ENCODE results near the gene PSMB2.

PSMB2 gene

GRCh38 chr1:35573198-35574124 is 67.9 kb downstream of the PSMB2 start, which contains the start of gene TFAP2E:
TSS of gene TFAP2E (plus strand) at chr1:35573314. CDS start at chr1:35573578, 264 bp downstream.
- DNase-seq = peak in 33 of 51 donors; percentile 6 to 74 (median 33)

DNA sequence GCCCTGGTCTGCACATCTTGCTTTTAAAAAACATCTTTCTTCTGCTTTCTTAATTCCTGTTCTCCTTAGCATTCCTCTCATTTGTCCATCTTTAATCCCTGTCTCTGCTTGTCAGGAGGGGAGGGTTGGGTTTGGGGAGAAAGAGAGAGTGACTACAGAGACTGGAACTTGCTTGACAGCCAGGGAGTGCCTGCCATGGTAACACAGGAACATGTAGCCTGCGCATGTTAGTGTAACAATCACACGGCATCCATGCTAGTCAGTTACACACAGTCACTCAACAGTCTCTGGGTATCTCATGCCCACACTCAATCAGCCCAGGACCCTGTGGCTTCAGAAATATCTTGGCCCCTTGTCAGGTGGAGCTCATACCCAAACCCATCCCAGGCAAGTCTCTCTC is 69.0 kb downstream of the PSMB2 start:
- no peak for DNase-seq

DNA sequence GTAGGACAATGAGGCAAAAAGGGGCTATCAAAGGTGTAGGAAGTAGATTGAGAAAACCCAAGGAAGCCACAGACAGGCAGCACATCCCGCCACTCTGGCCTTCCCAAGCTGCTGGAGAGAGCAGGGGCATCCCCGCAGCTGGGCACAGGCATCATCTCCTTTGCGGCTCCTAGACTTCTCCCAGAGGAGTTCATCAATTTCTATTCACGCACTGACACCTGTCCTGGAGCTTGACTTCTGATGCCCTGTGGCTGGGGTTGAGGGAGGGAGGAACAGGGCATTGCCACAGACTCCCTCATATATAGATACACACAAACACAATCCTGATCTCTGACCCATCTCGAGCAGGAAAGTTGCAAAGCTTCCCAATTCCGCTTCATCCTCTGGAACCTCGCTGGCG is 70.1 kb downstream of the PSMB2 start:
- DNase-seq = no peak

DNA sequence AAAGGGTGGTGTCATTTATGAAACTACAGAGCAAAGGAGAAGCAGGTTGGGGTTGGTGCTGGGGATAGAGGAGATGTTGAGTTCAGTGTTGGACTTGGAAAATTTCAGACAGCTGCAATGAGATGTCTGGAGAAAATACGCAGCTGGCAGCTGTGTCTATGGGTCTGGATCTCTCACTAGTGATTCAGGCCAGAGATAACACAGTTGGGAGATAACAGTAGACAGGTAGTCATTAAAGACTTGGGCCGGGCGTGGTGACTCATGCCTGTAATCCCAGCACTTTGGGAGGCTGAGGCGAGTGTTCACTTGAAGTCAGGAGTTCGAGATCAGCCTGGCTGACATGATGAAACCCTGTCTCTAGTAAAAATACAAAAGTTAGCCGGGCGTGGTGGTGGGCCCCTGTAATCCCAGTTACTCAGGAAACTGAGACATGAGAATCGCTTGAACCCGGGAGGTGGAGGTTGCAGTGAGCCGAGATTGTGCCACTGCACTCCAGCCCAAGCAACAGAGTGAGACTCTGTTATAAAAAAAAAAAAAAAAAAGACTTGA is 70.7 kb downstream of the PSMB2 start:
- no peak for DNase-seq

DNA sequence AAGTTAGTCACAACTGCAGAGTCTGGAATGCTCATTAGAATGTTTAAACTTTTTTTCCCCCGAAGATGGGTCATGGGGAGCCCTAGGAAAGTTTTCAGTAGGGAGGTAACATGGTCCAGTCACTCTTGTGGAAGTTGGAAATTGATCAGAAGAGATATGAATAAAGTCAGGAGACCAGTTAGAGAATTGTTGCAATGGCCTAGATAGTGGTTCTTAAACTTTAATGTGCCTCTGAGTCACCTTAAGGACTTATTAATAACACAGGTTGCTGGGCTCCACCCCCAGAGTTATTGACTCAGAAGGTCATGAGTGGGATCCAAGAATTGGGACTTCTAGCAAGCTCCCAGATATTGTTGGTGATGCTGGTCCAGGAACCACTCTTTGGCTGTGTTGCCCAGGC is 71.4 kb downstream of the PSMB2 start:
- DNase-seq = no peak

- peak in 40 of 51 donors; percentile 8 to 77 (median 44) for DNase-seq
These were observed 72.3 kb downstream of the PSMB2 start for GRCh38 chr1:35568975-35569395.

DNA sequence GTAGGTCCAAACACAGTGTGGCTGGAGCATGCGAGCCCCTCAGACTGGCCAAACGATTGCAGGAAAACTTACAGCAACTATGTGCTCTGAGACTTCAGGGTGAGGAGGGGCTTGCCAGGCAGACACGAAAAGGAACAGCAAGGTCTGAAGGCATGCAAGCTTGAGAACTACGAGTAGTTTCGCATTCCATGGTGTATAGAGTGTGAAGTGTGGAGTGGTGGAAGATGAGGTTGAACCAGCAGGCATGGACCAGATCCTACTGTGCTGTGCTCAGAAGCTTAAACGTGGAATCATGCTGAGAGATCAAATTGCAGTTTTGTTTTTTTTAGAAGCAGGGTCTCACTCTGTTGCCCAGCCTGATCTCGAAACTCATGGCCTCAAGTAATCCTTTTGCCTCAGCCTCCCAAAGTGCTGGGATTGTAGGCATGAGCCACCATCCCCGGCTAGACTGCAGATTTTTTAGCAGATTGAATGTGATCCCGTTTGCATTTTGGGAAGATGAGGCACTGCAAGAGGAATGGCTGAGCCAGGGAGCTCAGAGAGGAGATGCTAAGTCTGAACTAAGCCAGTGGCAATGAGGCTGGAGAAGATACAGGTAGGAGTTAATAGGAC is 73.3 kb downstream of the PSMB2 start:
- no peak for DNase-seq

- DNase-seq = no peak
These were observed 75.6 kb downstream of the PSMB2 start for GRCh38 chr1:35565742-35566133.

GRCh38 chr1:35564884-35565741 is 76.2 kb downstream of the PSMB2 start:
- no peak for DNase-seq

- peak in 32 of 51 donors; percentile 15 to 83 (median 49) for DNase-seq
These were observed 77.1 kb downstream of the PSMB2 start for GRCh38 chr1:35564037-35564883.

GRCh38 chr1:35563166-35563565 is 78.2 kb downstream of the PSMB2 start:
- no peak for DNase-seq

- DNase-seq = no peak
These were observed 79.2 kb downstream of the PSMB2 start for GRCh38 chr1:35561972-35562680.

GRCh38 chr1:35561297-35561971 is 79.9 kb downstream of the PSMB2 start:
- peak in 2 of 51 donors; percentile 37 to 48 for DNase-seq

GRCh38 chr1:35560256-35561225 is 80.8 kb downstream of the PSMB2 start:
- peak in 47 of 51 donors; percentile 33 to 88 (median 73) for DNase-seq

DNA sequence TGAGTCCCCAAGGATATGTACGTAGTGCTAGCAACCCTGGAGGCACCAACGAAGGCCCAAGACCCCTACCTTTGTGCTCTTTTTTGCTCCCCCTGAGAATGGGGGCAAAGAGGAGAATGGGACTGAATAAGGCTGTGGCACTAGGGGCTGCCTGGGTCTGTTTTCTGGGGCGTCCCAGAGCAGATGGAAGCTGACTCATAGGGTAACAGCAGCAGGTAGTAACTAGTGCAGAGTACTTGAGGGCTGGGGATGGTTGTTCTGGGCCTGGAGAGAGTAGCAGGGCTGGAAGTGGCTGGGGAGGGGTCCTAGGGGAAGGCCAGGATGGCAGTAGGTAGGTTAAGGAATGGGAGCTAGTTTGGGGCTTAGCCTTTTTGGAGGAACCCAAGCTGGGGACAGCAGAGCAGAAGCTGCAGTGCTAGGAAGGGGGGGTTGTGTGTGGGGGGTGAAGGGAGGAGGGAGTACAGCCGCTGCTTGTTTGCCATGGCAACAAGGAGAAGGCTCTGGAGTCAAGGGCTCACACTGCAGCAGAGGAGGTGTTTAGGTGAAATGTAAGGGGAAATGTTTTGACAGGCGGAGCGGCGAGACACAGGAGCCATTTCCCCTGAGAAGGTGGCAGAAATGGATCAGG is 81.9 kb downstream of the PSMB2 start:
- DNase-seq = peak in 13 of 51 donors; percentile 13 to 70 (median 32)

DNA sequence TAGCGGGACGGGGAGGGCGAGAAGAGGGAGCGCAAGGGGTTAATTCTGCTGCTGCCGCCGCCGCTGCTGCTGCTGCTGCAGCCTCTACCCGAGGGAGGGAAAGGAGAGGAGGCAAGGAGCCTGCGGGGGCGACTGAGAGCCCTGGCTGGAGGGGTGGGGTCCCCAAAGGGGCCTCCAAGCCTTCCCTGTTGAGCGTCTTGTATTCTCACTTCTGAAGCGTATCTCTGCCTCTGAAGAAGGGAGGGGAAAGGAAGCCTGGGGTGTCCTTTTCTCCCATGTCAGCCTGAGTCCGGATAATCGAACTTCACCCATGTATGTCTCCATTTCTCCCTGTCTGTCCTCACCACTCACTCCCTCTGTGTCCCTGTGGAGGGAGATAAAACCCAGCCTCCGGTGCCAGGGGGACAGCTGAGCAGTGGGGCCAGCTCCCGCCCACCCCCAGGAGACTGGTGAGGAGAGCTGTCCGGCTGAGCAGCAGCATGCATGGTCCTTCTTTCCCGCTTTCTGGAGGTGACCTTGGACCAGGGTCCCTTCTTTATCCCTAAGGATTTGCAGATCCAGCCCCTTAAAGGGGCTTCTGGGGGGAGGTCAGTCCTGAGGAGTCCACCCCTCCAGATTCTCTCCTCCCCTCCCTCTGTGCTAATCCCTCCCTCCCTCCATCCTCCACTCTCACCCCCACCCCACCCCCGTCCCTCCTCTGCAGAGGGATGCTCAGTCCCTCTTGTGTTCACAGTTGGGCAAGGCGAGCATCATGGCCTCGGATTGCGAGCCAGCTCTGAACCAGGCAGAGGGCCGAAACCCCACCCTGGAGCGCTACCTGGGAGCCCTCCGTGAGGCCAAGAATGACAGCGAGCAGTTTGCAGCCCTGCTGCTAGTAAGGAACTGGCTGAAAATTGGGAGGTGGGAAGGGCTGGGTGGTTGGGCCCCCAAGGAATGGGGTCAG is 82.7 kb downstream of the PSMB2 start:
- peak in 5 of 51 donors; percentile 16 to 47 (median 37) for DNase-seq

All from hypothalamus (tissue), 51 donors.